GM23338 (cell line): ENCODE results near the gene ABCA4. TPM values are rescaled to one million over a fixed set of nuclear protein-coding genes. Genes with fewer than 3 reads are reported as not detected.
A peak's percentile ranks its signal among the peaks of the same experiment; 100 is the strongest.

Experiments used
- ATAC-seq: fragments of 200-7000 bp; cut with Tn5 transposase; 3 replicates; pipeline ENCODE4 v1.9.1; 2020
- DNase-seq: peaks from one replicate; pipeline ENCODE4 v3.0.0-alpha.2; 2015; ENCODE audit warnings: low spot score
- H2AFZ ChIP-seq: fragments of 200-600 bp; sonication (generic); 2 replicates; pipeline ENCODE4 v1.8.0; 2016; ENCODE audit warnings: antibody characterized with exemption, mild to moderate bottlenecking, moderate library complexity
- H3F3A ChIP-seq: fragments of 200-600 bp; sonication (generic); replicated peaks from 2 replicates; pipeline ENCODE4 v1.8.0; 2017; ENCODE audit warnings: antibody characterized with exemption, mixed run types, low read depth
- H3K27ac ChIP-seq: fragments of 200-600 bp; sonication (generic); 2 replicates; pipeline ENCODE4 v1.6.1; 2016; ENCODE audit warnings: low read depth
- H3K27me3 ChIP-seq: fragments of 200-600 bp; sonication (generic); 2 replicates; pipeline ENCODE4 v1.8.0; 2016; ENCODE audit warnings: mild to moderate bottlenecking, mixed run types, moderate library complexity; ENCODE audit not compliant: insufficient read depth
- H3K36me3 ChIP-seq: fragments of 200-600 bp; sonication (generic); 2 replicates; pipeline ENCODE4 v1.8.0; 2016; ENCODE audit warnings: mild to moderate bottlenecking; ENCODE audit not compliant: insufficient read depth
- H3K4me1 ChIP-seq: fragments of 200-600 bp; sonication (generic); 2 replicates; pipeline ENCODE4 v1.8.0; 2016; ENCODE audit warnings: mild to moderate bottlenecking, moderate library complexity; ENCODE audit not compliant: insufficient read depth
- H3K4me2 ChIP-seq: fragments of 200-600 bp; sonication (generic); 2 replicates; pipeline ENCODE4 v1.7.1; 2017; ENCODE audit warnings: mixed run types
- H3K4me3 ChIP-seq: fragments of 200-600 bp; sonication (generic); 2 replicates; pipeline ENCODE4 v1.6.1; 2016; ENCODE audit warnings: mixed run types
- H3K79me2 ChIP-seq: fragments of 200-600 bp; sonication (generic); replicated peaks from 2 replicates; pipeline ENCODE4 v1.8.0; 2017; ENCODE audit warnings: mild to moderate bottlenecking; ENCODE audit not compliant: insufficient read depth
- H3K9me2 ChIP-seq: fragments of 200-600 bp; sonication (generic); 2 replicates; pipeline ENCODE4 v1.8.0; 2017; ENCODE audit not compliant: insufficient read depth
- H4K20me1 ChIP-seq: fragments of 200-600 bp; sonication (generic); replicated peaks from 2 replicates; pipeline ENCODE4 v1.8.0; 2017; ENCODE audit warnings: mild to moderate bottlenecking; ENCODE audit not compliant: insufficient read depth
- H3K27ac Mint-ChIP-seq: 2 replicates; pipeline ENCODE4 v1.8.0; 2020; ENCODE audit warnings: inconsistent platforms, mild to moderate bottlenecking, moderate library complexity, mixed read lengths
- H3K27me3 Mint-ChIP-seq: 3 replicates; pipeline ENCODE4 v1.8.0; 2022; ENCODE audit warnings: low read depth, mild to moderate bottlenecking, moderate library complexity, mixed read lengths, inconsistent platforms; ENCODE audit not compliant: insufficient read depth, poor library complexity
- H3K36me3 Mint-ChIP-seq: 3 replicates; pipeline ENCODE4 v1.8.0; 2021; ENCODE audit warnings: low read depth, mild to moderate bottlenecking, inconsistent platforms, moderate library complexity, mixed read lengths
- H3K4me1 Mint-ChIP-seq: 3 replicates; pipeline ENCODE4 v1.8.0; 2020; ENCODE audit warnings: mild to moderate bottlenecking, inconsistent platforms, mixed read lengths
- H3K4me3 Mint-ChIP-seq: 3 replicates; pipeline ENCODE4 v1.8.0; 2021; ENCODE audit warnings: moderate library complexity, mild to moderate bottlenecking, inconsistent platforms, mixed read lengths
- H3K9me3 Mint-ChIP-seq: 3 replicates; pipeline ENCODE4 v1.8.0; 2020; ENCODE audit warnings: moderate library complexity, mild to moderate bottlenecking, inconsistent platforms, mixed read lengths
- CREB1 ChIP-seq: fragments of 250-450 bp; sonication (Bioruptor Pico); IDR thresholded peaks from 2 replicates; pipeline ENCODE4 v1.5.0; 2020; ENCODE audit warnings: low read depth, mild to moderate bottlenecking, moderate library complexity
- EZH2 ChIP-seq: fragments of 200-600 bp; sonication (generic); IDR thresholded peaks from one replicate; pipeline ENCODE4 v1.8.0; 2017; ENCODE audit warnings: antibody characterized with exemption, mild to moderate bottlenecking, low read depth; ENCODE audit not compliant: unreplicated experiment
- NANOG ChIP-seq: IDR thresholded peaks from 2 replicates; pipeline ENCODE4 v1.6.1; 2016; ENCODE audit warnings: antibody characterized with exemption, borderline replicate concordance
- POLR2AphosphoS5 ChIP-seq: IDR thresholded peaks from 2 replicates; pipeline ENCODE4 v1.6.1; 2016; ENCODE audit warnings: antibody characterized with exemption, low read depth
- STAT1 ChIP-seq: IDR thresholded peaks from one replicate; pipeline ENCODE4 v1.6.1; 2016; ENCODE audit warnings: antibody characterized with exemption; ENCODE audit not compliant: unreplicated experiment
- ZNF331 ChIP-seq: fragments of 250-450 bp; sonication (Bioruptor Pico); IDR thresholded peaks from 2 replicates; pipeline ENCODE4 v1.5.0; 2020; ENCODE audit warnings: low read depth, mild to moderate bottlenecking, moderate library complexity
- polyA plus RNA-seq: library from polyadenylated mRNA; unstranded; fragments of >200 nt; fragmentation: Nextera tagmentation; extraction: Ambion mirVana; gene quantifications from 2 replicates; pipeline ENCODE4 v1.2.1, GENCODE V29; 2016
- total RNA-seq: library from RNA; depleted of rRNA; stranded (reverse); fragments of >200 nt; shearing (Covaris generic); gene quantifications from 2 replicates; pipeline ENCODE4 v1.2.3, GENCODE V29; 2014
- TF ChIP-seq, protein P1 (sequence below): IDR thresholded peaks from 2 replicates; pipeline ENCODE4 v1.6.1; 2016; ENCODE audit warnings: antibody characterized with exemption
- TF ChIP-seq, protein P2 (sequence below): fragments of 250-450 bp; sonication (Bioruptor Pico); IDR thresholded peaks from 2 replicates; pipeline ENCODE4 v1.5.0; 2020; ENCODE audit warnings: mild to moderate bottlenecking, moderate library complexity
- TF ChIP-seq, protein P3 (sequence below), 2 experiments: fragments of 200-600 bp in 1 of 2; sonication (generic) in 1 of 2; conservative IDR thresholded peaks; 2 replicates each; pipeline versions ENCODE4 v1.5.1 to v1.6.1; 2016 to 2017; ENCODE audit warnings: antibody characterized with exemption in 2 of 2, low read depth in 2 of 2, mild to moderate bottlenecking in 2 of 2, moderate library complexity in 1 of 2
- TF ChIP-seq, protein P4 (sequence below): IDR thresholded peaks from one replicate; pipeline ENCODE4 v1.6.1; 2018; ENCODE audit warnings: antibody characterized with exemption; ENCODE audit not compliant: unreplicated experiment

The ABCA4 gene
- total and polyA plus RNA-seq, 2 experiments from 2014 or later: not detected

DNA sequence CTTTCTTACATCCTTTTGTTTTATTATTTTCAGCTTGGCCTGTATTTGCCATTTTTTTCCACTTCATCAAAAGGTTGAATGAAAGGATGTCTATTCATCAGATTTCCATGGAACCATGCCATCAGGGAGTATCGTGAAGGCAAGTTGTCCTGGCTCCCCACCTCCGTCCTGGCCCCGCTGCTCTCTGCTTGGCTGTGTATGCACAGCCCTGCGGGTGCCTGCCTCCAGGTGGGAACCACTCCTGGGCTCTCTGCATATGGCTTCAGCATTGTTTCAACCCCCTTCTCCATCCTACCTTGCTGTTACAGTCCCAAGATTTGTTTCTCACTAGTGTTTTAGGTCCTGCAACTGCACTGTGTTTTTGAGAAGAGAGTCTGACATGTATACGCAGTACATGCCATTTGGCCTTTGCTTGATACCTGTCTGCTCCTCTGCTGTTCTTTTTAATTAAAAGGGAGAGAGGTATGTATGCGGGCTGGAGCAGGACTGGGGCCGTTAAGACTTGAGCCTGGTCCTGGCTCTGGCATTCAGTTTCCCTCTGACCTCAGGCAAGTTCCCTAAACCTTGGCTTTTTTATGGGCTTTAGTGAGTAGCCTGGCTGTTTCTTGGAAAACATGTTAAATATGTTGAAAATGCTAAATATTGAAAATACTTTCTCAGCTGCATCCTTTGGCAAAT lies 141.8 kb downstream of the ABCA4 start:
- Histone ChIP-seq H3F3A (no peaks in the 10 kb centered on the region), H2AFZ (peak overlapping the region; percentile 93; the same call in 1 of the 2 replicates), H3K79me2 (no peaks in the 10 kb centered on the region), H3K4me1 (peaks cover 6% of the 10 kb centered on the region), H4K20me1 (no peaks in the 10 kb centered on the region), H3K27ac (no peak overlapping the region), H3K36me3 (no peaks in the 10 kb centered on the region), H3K4me2 (no peak overlapping the region), H3K9me2 (no peaks in the 10 kb centered on the region), H3K27me3 (no peaks in the 10 kb centered on the region), H3K4me3 (no peak overlapping the region)
- Mint-ChIP-seq H3K27ac (no peak overlapping the region; the same call in 1 of the 2 replicates), H3K4me1 (peaks cover 18% of the 10 kb centered on the region; the same call in 2 of the 3 replicates), H3K4me3 (no peak overlapping the region), H3K9me3 (peaks cover 3% of the 10 kb centered on the region; the same call in 2 of the 3 replicates), H3K36me3 (no peaks in the 10 kb centered on the region), H3K27me3 (peaks cover 4% of the 10 kb centered on the region)
- DNase-seq: no peak
- TF ChIP-seq, protein P1, sequence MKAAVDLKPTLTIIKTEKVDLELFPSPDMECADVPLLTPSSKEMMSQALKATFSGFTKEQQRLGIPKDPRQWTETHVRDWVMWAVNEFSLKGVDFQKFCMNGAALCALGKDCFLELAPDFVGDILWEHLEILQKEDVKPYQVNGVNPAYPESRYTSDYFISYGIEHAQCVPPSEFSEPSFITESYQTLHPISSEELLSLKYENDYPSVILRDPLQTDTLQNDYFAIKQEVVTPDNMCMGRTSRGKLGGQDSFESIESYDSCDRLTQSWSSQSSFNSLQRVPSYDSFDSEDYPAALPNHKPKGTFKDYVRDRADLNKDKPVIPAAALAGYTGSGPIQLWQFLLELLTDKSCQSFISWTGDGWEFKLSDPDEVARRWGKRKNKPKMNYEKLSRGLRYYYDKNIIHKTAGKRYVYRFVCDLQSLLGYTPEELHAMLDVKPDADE: no peak
- TF ChIP-seq CREB1 (CRISPR knock-in tag) (no peak), POLR2AphosphoS5 (no peak), STAT1 (no peak), EZH2 (no peak), ZNF331 (CRISPR knock-in tag) (no peak), NANOG (no peak)
- TF ChIP-seq, protein P2, sequence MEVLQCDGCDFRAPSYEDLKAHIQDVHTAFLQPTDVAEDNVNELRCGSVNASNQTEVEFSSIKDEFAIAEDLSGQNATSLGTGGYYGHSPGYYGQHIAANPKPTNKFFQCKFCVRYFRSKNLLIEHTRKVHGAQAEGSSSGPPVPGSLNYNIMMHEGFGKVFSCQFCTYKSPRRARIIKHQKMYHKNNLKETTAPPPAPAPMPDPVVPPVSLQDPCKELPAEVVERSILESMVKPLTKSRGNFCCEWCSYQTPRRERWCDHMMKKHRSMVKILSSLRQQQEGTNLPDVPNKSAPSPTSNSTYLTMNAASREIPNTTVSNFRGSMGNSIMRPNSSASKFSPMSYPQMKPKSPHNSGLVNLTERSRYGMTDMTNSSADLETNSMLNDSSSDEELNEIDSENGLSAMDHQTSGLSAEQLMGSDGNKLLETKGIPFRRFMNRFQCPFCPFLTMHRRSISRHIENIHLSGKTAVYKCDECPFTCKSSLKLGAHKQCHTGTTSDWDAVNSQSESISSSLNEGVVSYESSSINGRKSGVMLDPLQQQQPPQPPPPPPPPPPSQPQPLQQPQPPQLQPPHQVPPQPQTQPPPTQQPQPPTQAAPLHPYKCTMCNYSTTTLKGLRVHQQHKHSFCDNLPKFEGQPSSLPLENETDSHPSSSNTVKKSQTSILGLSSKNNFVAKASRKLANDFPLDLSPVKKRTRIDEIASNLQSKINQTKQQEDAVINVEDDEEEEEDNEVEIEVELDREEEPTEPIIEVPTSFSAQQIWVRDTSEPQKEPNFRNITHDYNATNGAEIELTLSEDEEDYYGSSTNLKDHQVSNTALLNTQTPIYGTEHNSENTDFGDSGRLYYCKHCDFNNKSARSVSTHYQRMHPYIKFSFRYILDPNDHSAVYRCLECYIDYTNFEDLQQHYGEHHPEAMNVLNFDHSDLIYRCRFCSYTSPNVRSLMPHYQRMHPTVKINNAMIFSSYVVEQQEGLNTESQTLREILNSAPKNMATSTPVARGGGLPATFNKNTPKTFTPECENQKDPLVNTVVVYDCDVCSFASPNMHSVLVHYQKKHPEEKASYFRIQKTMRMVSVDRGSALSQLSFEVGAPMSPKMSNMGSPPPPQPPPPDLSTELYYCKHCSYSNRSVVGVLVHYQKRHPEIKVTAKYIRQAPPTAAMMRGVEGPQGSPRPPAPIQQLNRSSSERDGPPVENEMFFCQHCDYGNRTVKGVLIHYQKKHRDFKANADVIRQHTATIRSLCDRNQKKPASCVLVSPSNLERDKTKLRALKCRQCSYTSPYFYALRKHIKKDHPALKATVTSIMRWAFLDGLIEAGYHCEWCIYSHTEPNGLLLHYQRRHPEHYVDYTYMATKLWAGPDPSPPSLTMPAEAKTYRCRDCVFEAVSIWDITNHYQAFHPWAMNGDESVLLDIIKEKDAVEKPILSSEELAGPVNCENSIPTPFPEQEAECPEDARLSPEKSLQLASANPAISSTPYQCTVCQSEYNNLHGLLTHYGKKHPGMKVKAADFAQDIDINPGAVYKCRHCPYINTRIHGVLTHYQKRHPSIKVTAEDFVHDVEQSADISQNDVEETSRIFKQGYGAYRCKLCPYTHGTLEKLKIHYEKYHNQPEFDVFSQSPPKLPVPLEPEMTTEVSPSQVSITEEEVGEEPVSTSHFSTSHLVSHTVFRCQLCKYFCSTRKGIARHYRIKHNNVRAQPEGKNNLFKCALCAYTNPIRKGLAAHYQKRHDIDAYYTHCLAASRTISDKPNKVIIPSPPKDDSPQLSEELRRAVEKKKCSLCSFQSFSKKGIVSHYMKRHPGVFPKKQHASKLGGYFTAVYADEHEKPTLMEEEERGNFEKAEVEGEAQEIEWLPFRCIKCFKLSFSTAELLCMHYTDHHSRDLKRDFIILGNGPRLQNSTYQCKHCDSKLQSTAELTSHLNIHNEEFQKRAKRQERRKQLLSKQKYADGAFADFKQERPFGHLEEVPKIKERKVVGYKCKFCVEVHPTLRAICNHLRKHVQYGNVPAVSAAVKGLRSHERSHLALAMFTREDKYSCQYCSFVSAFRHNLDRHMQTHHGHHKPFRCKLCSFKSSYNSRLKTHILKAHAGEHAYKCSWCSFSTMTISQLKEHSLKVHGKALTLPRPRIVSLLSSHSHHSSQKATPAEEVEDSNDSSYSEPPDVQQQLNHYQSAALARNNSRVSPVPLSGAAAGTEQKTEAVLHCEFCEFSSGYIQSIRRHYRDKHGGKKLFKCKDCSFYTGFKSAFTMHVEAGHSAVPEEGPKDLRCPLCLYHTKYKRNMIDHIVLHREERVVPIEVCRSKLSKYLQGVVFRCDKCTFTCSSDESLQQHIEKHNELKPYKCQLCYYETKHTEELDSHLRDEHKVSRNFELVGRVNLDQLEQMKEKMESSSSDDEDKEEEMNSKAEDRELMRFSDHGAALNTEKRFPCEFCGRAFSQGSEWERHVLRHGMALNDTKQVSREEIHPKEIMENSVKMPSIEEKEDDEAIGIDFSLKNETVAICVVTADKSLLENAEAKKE (CRISPR knock-in tag): no peak
- TF ChIP-seq, protein P3, sequence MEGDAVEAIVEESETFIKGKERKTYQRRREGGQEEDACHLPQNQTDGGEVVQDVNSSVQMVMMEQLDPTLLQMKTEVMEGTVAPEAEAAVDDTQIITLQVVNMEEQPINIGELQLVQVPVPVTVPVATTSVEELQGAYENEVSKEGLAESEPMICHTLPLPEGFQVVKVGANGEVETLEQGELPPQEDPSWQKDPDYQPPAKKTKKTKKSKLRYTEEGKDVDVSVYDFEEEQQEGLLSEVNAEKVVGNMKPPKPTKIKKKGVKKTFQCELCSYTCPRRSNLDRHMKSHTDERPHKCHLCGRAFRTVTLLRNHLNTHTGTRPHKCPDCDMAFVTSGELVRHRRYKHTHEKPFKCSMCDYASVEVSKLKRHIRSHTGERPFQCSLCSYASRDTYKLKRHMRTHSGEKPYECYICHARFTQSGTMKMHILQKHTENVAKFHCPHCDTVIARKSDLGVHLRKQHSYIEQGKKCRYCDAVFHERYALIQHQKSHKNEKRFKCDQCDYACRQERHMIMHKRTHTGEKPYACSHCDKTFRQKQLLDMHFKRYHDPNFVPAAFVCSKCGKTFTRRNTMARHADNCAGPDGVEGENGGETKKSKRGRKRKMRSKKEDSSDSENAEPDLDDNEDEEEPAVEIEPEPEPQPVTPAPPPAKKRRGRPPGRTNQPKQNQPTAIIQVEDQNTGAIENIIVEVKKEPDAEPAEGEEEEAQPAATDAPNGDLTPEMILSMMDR (conservative IDR thresholded peaks at IDR 0.05; ENCODE audit: low read depth in 2 of 2): no peak
- TF ChIP-seq, protein P4, sequence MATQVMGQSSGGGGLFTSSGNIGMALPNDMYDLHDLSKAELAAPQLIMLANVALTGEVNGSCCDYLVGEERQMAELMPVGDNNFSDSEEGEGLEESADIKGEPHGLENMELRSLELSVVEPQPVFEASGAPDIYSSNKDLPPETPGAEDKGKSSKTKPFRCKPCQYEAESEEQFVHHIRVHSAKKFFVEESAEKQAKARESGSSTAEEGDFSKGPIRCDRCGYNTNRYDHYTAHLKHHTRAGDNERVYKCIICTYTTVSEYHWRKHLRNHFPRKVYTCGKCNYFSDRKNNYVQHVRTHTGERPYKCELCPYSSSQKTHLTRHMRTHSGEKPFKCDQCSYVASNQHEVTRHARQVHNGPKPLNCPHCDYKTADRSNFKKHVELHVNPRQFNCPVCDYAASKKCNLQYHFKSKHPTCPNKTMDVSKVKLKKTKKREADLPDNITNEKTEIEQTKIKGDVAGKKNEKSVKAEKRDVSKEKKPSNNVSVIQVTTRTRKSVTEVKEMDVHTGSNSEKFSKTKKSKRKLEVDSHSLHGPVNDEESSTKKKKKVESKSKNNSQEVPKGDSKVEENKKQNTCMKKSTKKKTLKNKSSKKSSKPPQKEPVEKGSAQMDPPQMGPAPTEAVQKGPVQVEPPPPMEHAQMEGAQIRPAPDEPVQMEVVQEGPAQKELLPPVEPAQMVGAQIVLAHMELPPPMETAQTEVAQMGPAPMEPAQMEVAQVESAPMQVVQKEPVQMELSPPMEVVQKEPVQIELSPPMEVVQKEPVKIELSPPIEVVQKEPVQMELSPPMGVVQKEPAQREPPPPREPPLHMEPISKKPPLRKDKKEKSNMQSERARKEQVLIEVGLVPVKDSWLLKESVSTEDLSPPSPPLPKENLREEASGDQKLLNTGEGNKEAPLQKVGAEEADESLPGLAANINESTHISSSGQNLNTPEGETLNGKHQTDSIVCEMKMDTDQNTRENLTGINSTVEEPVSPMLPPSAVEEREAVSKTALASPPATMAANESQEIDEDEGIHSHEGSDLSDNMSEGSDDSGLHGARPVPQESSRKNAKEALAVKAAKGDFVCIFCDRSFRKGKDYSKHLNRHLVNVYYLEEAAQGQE: no peak
- ATAC-seq: peak; percentile 79
